Eye (tissue), 1 donor: ENCODE measurements around the gene BMI1.
"Not testable (repeated sequence)": the region's sequence is repeated elsewhere in the genome, so short reads cannot be mapped to it uniquely, and the experiment has no call there.

Experiments used
- DNase-seq: peaks from one replicate; pipeline ENCODE4 v3.0.0-alpha.2; 2015

BMI1 gene

GRCh38 chr10:22340329-22341189 lies 19.7 kb downstream of the BMI1 start:
- DNase-seq, result peak; percentile 96

GRCh38 chr10:22341190-22341925 lies 20.5 kb downstream of the BMI1 start:
- peak; percentile 83 for DNase-seq

GRCh38 chr10:22341926-22342196 lies 21.0 kb downstream of the BMI1 start:
- no peak for DNase-seq

- DNase-seq, result peak; percentile 63
Measured at GRCh38 chr10:22342421-22342820, 21.5 kb downstream of the BMI1 start.

- peak; percentile 50 for DNase-seq
Measured at GRCh38 chr10:22343731-22344130, 22.8 kb downstream of the BMI1 start.

- peak; percentile 66 for DNase-seq
Measured at GRCh38 chr10:22344249-22344648, 23.4 kb downstream of the BMI1 start.

- peak; percentile 64 for DNase-seq
Measured at GRCh38 chr10:22344781-22345300, 23.9 kb downstream of the BMI1 start.

GRCh38 chr10:22345301-22346095 lies 24.6 kb downstream of the BMI1 start, which contains the start of gene SPAG6:
SPAG6 (plus strand) TSS chr10:22345496; CDS start chr10:22345612, 116 bp downstream.
- DNase-seq, result peak; percentile 67

- peak; percentile 53 for DNase-seq
Measured at GRCh38 chr10:22346096-22346661, 25.3 kb downstream of the BMI1 start.

- DNase-seq, result no peak
Measured at GRCh38 chr10:22349755-22350154, 28.9 kb downstream of the BMI1 start.

GRCh38 chr10:22351131-22351703 lies 30.3 kb downstream of the BMI1 start:
- no peak for DNase-seq

GRCh38 chr10:22356324-22356873 lies 35.5 kb downstream of the BMI1 start:
- no peak for DNase-seq

GRCh38 chr10:22357770-22358169 lies 36.9 kb downstream of the BMI1 start:
- DNase-seq, result not testable (repeated sequence)

GRCh38 chr10:22363305-22363704 lies 42.4 kb downstream of the BMI1 start:
- DNase-seq, result no peak

- DNase-seq, result no peak
Measured at GRCh38 chr10:22364407-22365140, 43.7 kb downstream of the BMI1 start.

GRCh38 chr10:22365233-22365632 lies 44.3 kb downstream of the BMI1 start:
- no peak for DNase-seq

- no peak for DNase-seq
Measured at GRCh38 chr10:22365644-22366434, 44.9 kb downstream of the BMI1 start.

GRCh38 chr10:22366435-22366703 lies 45.5 kb downstream of the BMI1 start:
- no peak for DNase-seq

GRCh38 chr10:22366771-22367170 lies 45.9 kb downstream of the BMI1 start:
- no peak for DNase-seq

GRCh38 chr10:22367471-22367870 lies 46.6 kb downstream of the BMI1 start:
- no peak for DNase-seq

- no peak for DNase-seq
Measured at GRCh38 chr10:22368402-22368801, 47.5 kb downstream of the BMI1 start.
